DMS114 treated with DMSO at 0.1 percent for 48 hours (cell line): ENCODE results near the gene NPAS1.

Source experiments
- DNase-seq: peaks from one replicate; lab custom pipeline; 2025; ENCODE audit not compliant: unreplicated experiment; lab: John Stamatoyannopoulos, UW

NPAS1 gene, protein sequence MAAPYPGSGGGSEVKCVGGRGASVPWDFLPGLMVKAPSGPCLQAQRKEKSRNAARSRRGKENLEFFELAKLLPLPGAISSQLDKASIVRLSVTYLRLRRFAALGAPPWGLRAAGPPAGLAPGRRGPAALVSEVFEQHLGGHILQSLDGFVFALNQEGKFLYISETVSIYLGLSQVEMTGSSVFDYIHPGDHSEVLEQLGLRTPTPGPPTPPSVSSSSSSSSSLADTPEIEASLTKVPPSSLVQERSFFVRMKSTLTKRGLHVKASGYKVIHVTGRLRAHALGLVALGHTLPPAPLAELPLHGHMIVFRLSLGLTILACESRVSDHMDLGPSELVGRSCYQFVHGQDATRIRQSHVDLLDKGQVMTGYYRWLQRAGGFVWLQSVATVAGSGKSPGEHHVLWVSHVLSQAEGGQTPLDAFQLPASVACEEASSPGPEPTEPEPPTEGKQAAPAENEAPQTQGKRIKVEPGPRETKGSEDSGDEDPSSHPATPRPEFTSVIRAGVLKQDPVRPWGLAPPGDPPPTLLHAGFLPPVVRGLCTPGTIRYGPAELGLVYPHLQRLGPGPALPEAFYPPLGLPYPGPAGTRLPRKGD

DNA sequence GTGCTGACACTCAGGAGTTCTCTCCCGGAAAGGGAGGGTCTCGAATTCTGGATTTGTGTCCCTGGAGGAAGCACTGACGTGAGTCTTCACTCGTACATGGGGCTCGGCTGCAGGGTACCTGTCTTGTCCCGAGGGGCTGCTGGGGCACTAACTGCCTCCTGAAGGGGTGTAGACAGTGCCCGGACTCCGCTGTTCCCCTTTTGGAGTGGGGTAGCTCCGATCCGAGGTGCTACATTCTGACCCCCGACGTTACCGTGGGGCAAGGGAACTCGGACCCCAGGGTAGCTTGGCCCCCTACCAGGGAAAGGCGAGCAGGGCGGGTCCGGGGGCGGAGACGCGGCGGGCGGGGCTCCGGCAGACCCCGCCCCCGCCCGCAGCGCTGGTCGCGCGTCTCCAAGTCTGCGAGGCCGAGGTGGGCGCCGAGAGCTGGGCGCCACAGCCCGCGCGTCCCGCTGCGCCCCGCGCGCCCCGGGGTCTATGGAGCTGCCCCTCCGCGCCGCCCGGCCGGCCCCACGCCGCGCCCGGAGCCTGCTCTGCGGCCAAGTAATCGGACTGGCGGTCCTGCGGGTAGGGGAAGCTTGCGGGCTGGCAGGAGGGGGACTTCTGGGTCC, at the start of gene NPAS1:
Gene NPAS1 (plus strand): TSS at position 407 of the 611 bp plus-strand sequence. CDS start 1,211 bp downstream, outside the sequence.
- DNase-seq, result no peak

DNA sequence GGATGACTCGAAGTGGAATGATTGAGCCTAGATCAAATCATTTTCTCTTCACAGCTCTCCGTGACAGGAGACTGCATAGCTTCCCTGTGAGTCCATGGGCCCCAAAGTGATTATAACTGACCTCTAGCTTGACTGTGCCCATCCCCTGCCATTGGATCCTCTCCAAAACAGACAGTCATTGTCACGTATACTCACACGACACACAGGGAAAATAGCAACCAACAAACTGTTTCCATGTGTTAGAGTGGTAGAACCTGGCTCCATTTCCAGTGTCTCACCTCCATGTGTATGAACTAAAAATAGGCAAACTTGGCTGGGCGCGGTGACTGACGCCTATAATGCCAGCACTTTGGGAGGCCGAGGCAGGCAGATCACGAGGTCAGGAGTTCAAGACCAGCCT, 48.8 kb upstream of the NPAS1 start:
- no peak for DNase-seq

DNA sequence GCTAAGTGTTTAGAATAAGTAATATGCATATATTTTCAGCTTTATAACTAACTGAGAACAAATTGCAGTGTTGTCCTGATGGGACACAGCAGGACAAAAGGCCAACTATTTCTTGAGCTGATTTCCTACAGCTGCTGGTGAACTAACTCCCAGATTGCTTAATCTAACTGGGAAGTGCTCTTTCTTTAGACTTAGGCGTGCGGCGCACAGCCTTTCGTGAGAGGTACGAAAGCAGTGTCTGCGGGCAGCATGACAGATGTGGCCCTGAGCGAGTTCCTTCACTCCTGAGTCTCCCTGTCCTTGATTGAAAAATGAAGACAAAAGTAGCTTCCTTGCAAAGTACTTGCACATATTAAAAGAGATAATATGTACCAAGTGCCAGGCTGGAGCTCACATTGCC, 47.3 kb upstream of the NPAS1 start:
- no peak for DNase-seq

DNA sequence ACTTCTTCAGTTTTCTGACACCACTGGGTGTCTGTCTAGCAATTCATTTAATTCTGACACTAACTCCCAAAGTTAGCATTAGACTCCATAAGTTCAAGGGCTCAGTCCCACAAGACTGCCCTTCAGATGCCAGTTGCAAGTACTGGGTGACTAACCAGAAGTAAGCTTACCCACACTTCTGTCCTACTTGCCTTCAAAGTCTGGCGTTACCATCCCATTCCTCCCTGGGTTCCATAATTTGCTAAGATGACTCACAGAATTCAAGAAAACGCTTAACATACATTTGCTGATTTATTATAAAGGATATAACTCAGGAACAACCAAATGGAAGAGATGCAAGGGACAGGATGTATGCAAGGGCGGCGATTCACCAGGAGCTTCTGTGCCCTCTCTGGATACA, 45.5 kb upstream of the NPAS1 start:
- DNase-seq, result no peak

DNA sequence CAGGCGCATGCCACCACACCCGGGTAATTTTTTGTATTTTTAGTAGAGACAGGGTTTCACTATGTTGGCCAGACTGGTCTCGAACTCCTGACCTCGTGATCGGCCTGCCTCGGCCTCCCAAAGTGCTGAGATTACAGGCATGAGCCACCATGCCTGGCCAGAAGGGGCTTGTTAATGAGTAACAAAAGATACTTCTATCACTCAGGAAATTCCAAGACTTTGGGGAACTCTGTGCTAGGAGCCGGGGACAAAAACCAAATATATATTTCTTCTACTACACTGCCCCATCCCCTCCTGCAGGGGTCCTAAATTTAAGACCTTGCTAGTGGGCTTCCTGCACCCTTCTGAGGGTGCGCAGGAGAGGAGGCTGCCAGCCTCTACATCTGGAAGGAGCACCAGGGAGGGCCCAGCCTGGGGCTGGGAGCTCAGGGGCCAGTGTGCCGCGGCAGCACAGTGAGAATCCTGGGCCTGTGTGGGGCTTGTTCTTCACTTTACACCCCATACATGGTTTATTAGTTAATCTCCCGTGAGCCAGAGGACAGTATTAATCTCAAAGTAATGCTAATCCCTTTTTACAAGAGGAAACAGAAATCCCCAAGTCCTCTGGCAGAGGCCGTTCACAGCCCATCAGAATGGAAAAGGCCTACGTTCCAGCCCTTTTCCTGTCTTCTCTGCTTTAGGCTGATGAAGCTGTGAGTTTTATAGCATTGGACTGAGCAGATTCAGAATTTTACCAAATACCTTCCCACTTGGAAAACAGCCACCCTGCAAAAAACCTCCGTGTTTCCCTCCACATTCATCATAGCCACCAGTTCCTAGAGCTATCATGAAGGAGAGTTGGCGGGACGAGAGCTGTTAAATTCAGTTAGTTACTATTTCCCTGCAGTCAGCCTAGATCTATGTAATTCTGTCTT, 44.4 kb upstream of the NPAS1 start:
- no peak for DNase-seq

DNA sequence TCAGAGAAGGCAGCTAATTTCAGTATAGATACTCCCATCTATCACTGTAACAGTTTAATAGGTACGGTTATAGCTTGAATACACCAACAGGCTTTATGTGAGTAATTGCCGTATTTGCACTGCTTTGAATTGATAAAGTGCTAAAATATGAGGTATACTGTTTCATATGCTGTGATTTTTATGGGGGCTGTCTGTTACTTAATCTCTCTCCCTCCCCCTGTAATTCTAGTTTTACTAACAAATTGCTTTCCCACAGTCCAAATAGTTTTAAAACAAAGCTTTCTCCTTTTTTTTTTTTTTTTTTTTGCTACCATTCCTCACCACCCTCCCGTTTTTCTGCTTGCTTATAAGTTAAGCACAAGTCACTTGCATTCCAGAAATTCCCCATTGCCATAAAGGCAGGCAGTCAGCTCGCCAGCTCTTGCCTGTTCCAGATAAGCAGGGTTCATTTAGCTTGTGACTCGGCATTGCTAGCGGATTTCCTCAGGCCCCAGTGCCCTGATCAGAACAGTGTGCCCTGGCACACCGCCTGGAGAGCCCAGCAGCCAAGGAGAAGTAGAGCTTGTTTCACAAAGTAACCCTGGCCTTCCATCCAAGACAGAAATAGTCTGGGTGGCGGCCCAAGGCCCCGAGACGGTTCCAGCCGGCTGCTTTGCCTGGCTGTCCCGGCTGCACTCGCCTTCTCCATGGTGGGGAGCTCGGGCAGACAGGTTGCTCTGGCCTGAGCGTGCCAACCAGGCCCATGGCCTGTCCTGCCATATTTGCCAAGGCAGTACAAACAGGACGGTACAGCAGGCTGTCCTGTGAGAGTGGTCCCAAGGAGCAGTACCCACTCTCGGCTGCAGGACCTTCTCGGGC, 43.5 kb upstream of the NPAS1 start:
- DNase-seq, result no peak

DNA sequence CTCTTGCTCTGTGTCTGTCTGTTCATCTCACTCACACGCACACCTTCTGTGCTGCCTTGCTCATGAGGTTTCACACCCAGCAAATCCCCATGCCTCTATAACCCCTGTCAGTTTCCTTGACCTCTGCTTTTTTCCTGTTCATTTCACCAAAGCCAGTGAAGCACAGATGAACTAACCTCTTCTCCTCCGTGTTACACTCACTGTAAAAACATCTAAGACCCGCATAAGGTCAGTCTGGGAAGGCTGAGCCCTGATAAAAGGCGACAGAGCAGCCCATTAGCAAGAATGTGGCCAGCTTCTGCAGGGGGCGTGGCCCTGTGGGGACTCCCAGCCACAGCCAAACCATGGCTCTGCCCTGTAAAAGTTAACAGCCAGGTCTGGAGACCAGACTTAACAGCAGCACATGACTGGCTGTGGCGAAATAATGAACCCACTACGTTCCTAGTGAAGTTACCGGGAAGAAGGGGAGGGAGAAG, 42.8 kb upstream of the NPAS1 start:
- no peak for DNase-seq

DNA sequence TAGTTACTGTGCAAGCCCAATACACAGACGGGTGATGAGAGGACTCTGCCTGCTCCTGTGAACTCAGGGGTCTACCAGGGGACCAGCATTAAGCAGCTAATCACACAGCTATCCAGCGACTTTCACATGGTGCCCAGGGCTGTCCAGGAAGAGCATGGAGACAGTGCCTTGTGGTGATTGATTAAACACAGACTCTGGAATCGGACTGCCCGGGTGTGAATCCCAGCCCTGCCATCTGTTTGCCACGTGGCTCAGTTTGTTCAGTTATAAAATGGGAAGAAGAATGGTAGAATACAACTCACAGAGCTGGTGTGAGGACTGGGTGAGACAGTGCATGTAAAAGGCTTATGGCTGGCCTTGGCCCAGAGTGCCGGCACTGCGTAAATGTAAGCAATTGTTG, 42.1 kb upstream of the NPAS1 start:
- no peak for DNase-seq

DNA sequence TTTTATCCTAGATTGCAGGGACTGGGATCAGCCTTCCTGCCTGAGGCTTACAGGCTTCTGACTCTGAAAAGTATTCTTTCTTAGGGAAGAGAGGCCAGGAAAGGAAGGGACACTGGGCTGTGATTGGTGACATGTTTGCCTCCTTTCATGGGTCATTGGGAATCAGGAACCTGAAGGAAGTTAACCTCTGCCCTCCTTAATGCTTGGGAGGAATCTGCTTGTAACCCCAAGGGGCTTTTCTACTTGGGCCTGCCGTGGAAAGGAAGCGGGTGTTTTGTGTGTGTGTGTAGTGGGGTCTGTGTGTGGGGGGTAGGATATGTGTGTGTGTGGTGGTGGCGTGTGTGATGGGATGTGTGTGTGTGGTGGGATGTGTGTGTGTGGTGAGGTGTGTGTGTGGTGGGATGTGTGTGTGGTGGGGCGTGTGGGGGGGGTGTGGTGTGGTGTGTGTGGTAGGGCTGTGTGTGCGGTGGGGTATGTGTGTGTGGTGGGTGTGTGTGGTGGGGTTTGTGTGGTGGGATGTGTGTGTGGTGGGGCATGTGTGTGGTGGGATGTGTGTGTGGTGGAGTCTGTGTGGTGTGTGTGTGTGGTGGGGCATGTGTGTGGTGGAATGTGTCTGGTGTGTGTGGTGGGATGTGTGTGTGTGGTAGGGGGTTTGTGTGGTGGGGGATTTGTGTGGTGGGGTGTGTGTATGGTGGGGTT, 41.3 kb upstream of the NPAS1 start:
- DNase-seq, result no peak

DNA sequence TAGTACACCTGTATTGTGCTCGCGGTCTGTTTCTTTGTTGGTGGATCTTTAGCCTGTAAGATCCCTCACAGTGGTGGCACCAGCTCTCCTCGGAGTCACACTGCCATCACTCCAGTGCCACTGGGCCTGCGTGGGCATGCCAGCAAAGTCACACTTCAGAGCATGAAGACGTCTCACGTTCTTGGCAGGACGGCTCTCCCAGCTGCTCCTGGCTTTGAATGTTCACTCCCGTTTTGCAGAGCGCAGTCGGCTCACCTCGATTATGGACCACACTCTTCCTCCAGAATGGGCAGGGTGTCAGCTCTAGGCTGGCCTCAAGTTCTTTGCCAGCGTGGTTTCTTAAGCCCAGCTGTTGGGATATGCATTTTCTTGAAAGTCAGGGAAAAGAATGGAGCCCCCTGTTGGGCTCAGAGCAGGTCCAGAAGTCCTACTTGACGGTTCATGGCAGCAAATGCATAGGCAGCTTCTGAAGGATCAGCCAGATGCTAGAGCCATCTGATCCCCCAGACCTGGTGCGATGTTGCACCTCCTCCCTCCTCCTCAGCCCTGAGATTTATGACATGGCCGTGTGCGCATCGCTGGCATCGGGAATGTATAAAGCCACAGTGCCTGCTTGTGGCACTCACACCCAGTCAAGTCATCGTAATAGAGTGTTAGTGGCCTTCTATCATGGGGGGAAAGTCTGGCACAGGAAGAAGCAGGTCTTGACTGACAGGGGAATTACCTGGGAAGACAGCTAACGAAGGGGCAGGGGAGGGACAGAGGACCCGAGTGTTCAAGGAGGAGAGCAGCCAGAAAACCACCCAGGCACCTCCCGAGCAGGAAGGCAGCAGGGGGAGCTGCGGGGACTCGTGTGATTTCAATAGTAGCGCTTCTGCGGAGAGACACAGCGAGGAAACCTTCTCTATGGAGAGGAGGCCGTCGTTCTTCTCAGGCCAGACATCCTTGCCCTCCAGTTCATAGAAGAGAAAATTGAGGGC, 40.2 kb upstream of the NPAS1 start:
- DNase-seq, result no peak

DNA sequence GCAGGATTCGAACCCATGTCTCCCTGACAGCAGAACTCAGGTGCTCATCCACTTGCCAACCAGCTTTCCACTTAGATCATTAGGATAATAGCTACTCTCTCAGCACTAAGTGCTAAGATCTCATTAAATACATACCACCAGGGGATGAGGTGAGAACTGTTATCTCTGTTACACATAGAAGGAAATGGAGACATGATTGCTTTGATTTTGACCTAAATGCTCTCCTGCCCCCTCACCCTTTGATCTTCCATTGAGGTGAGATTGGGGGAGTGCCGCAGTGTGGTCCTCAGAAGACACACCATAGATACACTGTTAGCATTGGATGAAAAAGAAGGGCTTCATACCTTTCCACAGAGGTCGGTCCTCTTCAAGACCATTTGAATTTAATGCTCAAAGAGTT, 38.9 kb upstream of the NPAS1 start:
- no peak for DNase-seq

DNA sequence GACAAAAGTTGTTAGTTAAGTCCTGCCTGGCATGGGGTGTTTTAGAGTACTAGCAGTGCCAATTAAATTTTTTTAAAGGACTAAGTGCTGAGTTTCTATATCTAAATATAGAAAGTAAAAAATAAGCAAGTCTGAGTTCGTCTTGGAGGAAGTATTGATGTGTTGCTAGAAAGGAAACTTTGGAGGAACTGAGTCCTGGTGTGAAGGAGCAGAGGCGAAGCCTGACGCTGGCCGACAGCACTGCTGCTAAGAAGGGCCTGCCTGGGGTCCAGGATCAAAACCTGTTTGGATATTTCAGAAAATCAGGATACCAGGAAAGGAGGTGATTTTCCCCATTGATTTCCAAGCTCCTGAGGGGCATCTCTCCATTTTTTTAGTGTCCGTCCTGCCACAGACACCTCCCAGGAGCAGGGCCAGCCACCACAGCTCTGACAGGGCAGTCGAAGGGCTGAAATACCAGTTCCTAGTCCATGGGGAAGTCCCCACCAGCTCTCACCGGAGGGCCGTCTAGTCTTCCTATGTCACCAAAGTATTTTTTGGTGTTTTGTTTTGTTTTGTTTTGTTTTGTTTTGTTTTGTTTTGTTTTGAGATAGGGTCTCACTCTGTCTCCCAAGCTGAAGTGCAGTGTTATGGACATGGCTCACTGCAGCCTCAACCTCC, 38.2 kb upstream of the NPAS1 start:
- DNase-seq, result no peak

DNA sequence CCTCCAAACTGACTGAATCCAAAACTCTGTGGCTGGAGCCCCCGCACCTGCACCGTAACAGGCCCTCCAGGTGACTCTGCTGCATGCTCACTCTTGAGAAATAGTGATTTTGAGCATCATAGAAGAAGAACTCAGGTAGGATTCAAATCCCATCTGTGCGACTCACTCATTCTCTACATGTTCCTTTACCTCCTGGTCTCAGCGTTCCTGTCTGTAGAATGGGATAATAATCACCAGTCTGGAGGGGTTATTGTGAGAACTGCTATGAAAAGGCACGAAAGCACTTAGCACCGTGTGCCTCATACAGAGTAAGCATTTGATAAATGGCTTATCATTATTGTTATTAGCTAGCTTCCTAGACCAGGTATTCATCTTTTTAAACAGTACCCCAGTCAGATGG, 36.5 kb upstream of the NPAS1 start:
- no peak for DNase-seq

DNA sequence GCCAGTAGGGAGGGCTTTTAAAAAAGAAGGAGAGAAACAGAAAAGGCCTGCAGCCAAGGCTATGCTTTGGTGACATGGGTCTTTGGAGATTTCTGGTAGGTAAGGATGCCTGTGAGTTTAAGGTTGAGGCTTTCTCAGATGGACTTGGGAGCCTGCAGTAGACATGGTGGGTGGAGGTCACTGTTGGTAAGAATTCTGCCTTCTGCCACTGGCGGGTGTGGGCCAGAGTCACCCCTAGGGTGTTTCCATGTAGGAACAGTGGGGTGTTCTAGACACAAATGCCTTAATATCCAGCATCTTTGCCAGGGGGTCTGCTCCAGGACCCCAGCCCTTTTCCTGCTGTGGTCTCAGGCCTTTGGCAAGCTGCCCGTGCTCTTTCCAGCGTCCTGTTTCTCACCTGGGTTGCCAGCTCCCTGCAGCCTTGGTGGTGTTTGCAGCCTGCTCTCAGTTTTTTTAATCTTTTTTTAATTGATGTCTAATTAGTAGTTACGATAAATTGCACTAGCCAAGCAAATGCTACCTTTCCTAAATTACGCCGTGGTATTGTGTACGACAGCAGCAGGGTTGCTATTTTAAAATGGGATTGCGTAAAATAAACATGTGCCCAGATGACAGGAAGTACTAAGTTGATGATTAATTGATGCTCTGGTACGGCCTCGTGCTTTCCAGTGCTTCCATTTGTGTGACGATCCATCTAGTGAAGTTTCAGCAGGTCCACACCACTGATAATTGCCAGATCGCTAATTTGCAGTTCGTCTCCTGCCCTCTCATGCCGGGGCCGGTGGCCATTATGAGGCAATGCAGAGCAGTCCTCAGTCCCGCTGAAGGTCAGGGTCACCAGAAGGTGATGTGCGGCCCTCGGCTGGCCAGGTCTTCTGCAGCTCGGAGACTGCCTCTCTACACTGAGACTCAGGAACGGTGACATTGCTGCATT, 35.3 kb upstream of the NPAS1 start:
- DNase-seq, result no peak

DNA sequence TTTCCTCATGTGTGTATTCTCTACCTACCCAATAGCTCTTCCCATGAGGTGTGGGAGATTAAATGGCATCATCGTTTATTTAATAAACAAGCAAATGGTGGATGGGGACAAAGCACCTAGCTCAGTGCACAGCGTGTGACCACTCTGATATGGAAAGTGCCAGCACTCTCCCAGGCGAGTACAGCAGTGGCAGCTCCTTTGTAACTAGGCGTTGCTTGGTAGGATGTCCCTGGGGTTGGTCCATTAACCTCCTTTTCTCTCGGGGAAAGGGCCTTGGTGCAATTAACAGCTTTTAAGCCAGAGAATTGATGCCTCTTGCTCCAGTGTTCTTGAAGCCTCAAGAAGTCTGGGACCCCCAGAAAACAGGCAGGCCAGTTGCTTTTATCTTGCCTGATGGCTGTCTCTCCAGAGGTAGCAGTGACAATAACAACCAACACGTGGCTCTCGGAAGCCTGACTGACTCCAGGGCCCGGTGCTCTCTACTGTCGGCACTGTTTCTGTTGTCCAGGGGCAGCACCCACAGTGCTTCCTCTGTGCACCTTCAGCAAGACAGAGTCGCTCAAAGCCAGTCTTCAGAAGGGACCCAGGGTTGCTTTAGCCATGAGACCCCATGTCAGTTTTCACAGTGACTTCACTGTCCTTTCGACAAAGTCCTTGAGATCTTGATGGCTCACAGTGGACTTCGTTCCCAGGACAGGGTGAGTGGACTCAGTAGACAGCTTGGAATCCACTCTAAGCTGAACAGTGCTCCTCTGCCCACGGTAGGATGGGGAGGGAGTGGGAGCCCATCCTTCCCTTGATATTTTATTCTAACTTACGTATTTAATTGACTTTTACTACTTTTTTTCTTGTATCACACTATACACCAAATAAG, 33.9 kb upstream of the NPAS1 start:
- DNase-seq, result no peak
